Esophagus squamous epithelium (tissue), 5 donors: Measurements from ENCODE around the gene DBP. TPM values are rescaled to one million over a fixed set of nuclear protein-coding genes. Genes with fewer than 3 reads are reported as not detected.

Experiments used
- DNase-seq: peaks from one replicate; lab custom pipeline; 2025; lab: John Stamatoyannopoulos, UW
- H3K27ac ChIP-seq, 4 donors: fragments of 200-600 bp; sonication (generic); one replicate each; pipeline ENCODE4 v1.5.1; 2016 to 2019; ENCODE audit warnings: mild to moderate bottlenecking in 1 of 4
- H3K27me3 ChIP-seq, 4 donors: fragments of 200-600 bp; sonication (generic); 1 replicate in 3 of 4; 2 replicates in 1 of 4; pipeline versions ENCODE4 v1.5.1 to v1.6.0; 2017 to 2021; ENCODE audit warnings: antibody characterized with exemption in 1 of 4
- H3K36me3 ChIP-seq, 3 donors: fragments of 200-600 bp; sonication (generic); one replicate each; pipeline ENCODE4 v1.5.1; 2016 to 2019
- H3K4me1 ChIP-seq, 3 donors: fragments of 200-600 bp; sonication (generic); one replicate each; pipeline ENCODE4 v1.5.1; 2017 to 2019
- H3K4me3 ChIP-seq, 4 donors: fragments of 200-600 bp; sonication (generic); 1 replicate in 3 of 4; 2 replicates in 1 of 4; pipeline ENCODE4 v1.5.1; 2016 to 2019; ENCODE audit warnings: mild to moderate bottlenecking in 2 of 4, moderate library complexity in 1 of 4
- H3K9me3 ChIP-seq, 3 donors: fragments of 200-600 bp; sonication (generic); one replicate each; pipeline ENCODE4 v1.5.1; 2016 to 2019
- CTCF ChIP-seq, 6 experiments: fragments of 450-650 bp in 4 of 6; fragments of 200-600 bp in 2 of 6; sonication (generic) in 2 of 6; IDR thresholded peaks; one replicate each; pipeline ENCODE4 v1.5.1; 2016 to 2019; ENCODE audit warnings: antibody characterized with exemption in 6 of 6, mild to moderate bottlenecking in 4 of 6, moderate library complexity in 4 of 6
- POLR2A ChIP-seq, 4 donors: fragments of 450-650 bp; IDR thresholded peaks; one replicate each; pipeline ENCODE4 v1.6.1; 2017; ENCODE audit warnings: antibody characterized with exemption in 4 of 4, mild to moderate bottlenecking in 4 of 4, moderate library complexity in 3 of 4
- WGBS, 2 donors: methylation state at CpG; one replicate each; pipeline ENCODE4 v1.1.5; 2018; 5-methylcytosine and 5-hydroxymethylcytosine counted together
- intact Hi-C: fragments of 100-400 bp; cut with DNase I; formaldehyde crosslinking; loops from one replicate; pipeline ENCODE4 v1.15.0; 2022
- total RNA-seq, 4 donors: library from RNA; depleted of rRNA; stranded (reverse); fragments of >200 nt; gene quantifications; one replicate each; pipeline ENCODE4 v1.1.0, GENCODE V29; 2016
- donor health status: DM: yes; HTN: yes; CAD: no.

Gene DBP
- total RNA-seq, 4 donors from 2014 or later: 4.2 to 16.2 (median 11.7) TPM

DNA sequence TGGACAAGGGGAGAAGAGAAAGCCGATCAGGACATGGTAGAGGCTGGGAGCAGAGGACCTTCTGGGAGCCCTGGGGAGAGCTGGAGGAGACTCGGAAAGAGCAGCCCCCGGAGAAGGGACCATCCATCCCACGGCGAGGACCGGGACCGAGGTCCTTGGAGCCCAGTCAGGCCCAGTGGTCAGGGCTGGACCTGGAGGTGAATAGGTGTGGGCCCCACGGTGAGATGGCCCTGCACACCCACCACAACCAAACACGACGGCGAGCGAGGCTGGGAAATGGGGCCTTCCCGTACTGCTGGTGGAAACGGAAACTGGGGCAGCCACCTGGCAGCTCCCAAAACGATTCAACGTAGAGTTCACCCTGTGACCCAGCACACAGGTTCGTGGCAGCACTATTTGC lies 39.3 kb upstream of the DBP start:
- Histone ChIP-seq H3K27me3 (no peaks in the 10 kb centered on the region), H3K4me3 (no peak overlapping the region), H3K9me3 (no peaks in the 10 kb centered on the region), H3K27ac (peak overlapping the region; percentile 54 to 74 (median 60)), H3K4me1 (peaks cover 0 to 30% (median 8%) of the 10 kb centered on the region in 3 donors), H3K36me3 (no peaks in the 10 kb centered on the region)
- DNase-seq: no peak
- intact Hi-C loops: no loop called here
- TF ChIP-seq CTCF (IDR thresholded peaks at IDR 0.05) (no peak), POLR2A (IDR thresholded peaks at IDR 0.05) (no peak)
- WGBS, 2 donors: 83 to 85% methylated on average over 12 to 15 of the region's 17 CpGs

- no peak overlapping the region for H3K4me3 ChIP-seq
These were observed 38.0 kb upstream of the DBP start for GRCh38 chr19:48674921-48675824.

DNA sequence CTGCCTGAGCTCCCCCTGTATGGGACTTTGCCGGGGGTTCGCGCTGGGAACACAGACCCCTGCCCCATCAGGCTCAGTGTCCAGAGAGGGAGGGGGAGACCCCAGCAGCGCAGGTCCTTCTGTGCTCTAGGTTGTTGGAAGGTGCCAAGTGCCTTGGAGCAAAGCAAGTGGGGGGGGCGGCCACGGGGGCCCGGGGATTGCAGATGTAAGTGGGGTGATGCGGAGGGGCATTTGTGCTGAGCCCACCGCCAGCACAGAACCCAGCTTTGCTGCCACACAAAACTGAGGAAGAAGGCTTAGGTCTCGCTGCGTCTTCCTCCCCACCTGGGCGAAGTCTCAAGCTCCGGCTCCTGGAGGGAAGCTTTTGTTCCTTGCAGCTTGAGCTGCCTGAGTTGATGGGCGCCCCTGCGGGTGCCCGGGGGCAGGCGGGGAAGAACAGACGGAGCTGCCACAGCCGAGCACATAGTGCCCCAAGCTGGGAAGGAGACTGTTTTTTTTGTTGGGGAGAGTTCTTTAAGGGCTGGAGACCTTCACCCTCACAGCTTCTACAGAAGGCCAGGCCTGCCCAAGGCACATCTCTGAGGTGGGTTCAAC lies 37.1 kb upstream of the DBP start:
- Histone ChIP-seq H3K27ac (no peak overlapping the region), H3K36me3 (no peaks in the 10 kb centered on the region), H3K4me3 (no peak overlapping the region), H3K27me3 (no peaks in the 10 kb centered on the region), H3K9me3 (no peaks in the 10 kb centered on the region), H3K4me1 (peaks cover 0 to 30% (median 8%) of the 10 kb centered on the region in 3 donors)
- TF ChIP-seq CTCF (IDR thresholded peaks at IDR 0.05) (no peak), POLR2A (IDR thresholded peaks at IDR 0.05) (no peak)
- no peak for DNase-seq
- intact Hi-C loops: no loop called here
- 60 to 93% methylated on average over 1 to 5 of the region's 19 CpGs for WGBS, 2 donors

More at GRCh38 chr19:48674921-48675824, 38.0 kb upstream of the DBP start:
- Histone ChIP-seq H3K9me3 (no peaks in the 10 kb centered on the region), H3K4me1 (peaks cover 0 to 30% (median 8%) of the 10 kb centered on the region in 3 donors), H3K27me3 (no peaks in the 10 kb centered on the region), H3K36me3 (no peaks in the 10 kb centered on the region), H3K27ac (peak overlapping the region in 1 of 4 donors; percentile 74)
- peak; percentile 13 for DNase-seq
- TF ChIP-seq CTCF (IDR thresholded peaks at IDR 0.05): peak; percentile 64 to 90 (median 88)
- no peak for TF ChIP-seq POLR2A (IDR thresholded peaks at IDR 0.05)
- WGBS, 2 donors: 44 to 72% methylated on average over 9 to 16 of the region's 28 CpGs
- intact Hi-C loops: no loop called here

- H3K9me3 ChIP-seq: no peaks in the 10 kb centered on the region
- H3K4me3 ChIP-seq: no peak overlapping the region
- peaks cover 0 to 28% (median 8%) of the 10 kb centered on the region in 3 donors for H3K4me1 ChIP-seq
- intact Hi-C loops: no loop called here
- WGBS, 2 donors: 75 to 85% methylated on average over 5 to 17 of the region's 25 CpGs
- no peak overlapping the region for H3K27ac ChIP-seq
- no peak for DNase-seq
- no peaks in the 10 kb centered on the region for H3K36me3 ChIP-seq
- no peaks in the 10 kb centered on the region for H3K27me3 ChIP-seq
- TF ChIP-seq POLR2A (IDR thresholded peaks at IDR 0.05): no peak
- no peak for TF ChIP-seq CTCF (IDR thresholded peaks at IDR 0.05)
These were observed 36.4 kb upstream of the DBP start for GRCh38 chr19:48673436-48674100.
